Endothelial cell of umbilical vein (primary cell): ENCODE data around the gene TCIRG1.

Source experiments
- CTCF ChIP-seq, 2 donors: IDR thresholded peaks; 1 replicate in 1 of 2; 2 replicates in 1 of 2; pipeline ENCODE4 v1.5.1; 2011; ENCODE audit warnings: low read length in 2 of 2, mild to moderate bottlenecking in 2 of 2, moderate library complexity in 2 of 2, control low read depth in 1 of 2, inconsistent platforms in 1 of 2, low read depth in 1 of 2; ENCODE audit not compliant: insufficient read depth in 1 of 2; ENCODE audit errors: extremely low read depth in 1 of 2
- EZH2 ChIP-seq: IDR thresholded peaks from 2 replicates; pipeline ENCODE4 v1.6.1; 2012; ENCODE audit warnings: borderline replicate concordance, low read depth, mild to moderate bottlenecking, moderate library complexity, low read length, inconsistent platforms; ENCODE audit not compliant: severe bottlenecking
- FOS ChIP-seq: IDR thresholded peaks from 2 replicates; pipeline ENCODE4 v1.6.1; 2011; ENCODE audit warnings: mild to moderate bottlenecking, low read length, moderate library complexity, borderline replicate concordance; ENCODE audit not compliant: insufficient read depth
- GATA2 ChIP-seq: IDR thresholded peaks from 2 replicates; pipeline ENCODE4 v1.7.0; 2011; ENCODE audit warnings: low read depth, mild to moderate bottlenecking, moderate library complexity, mixed read lengths, low read length; ENCODE audit not compliant: insufficient read length, insufficient read depth
- JUN ChIP-seq: IDR thresholded peaks from 2 replicates; pipeline ENCODE4 v1.6.1; 2011; ENCODE audit warnings: borderline replicate concordance, low read depth; ENCODE audit not compliant: insufficient read length, insufficient read depth
- MAX ChIP-seq: IDR thresholded peaks from 2 replicates; pipeline ENCODE4 v1.6.1; 2011; ENCODE audit not compliant: insufficient read depth, insufficient read length
- MYC ChIP-seq: IDR thresholded peaks from one replicate; pipeline ENCODE4 v1.6.1; 2011; ENCODE audit warnings: mild to moderate bottlenecking, low read depth, low read length
- POLR2A ChIP-seq: IDR thresholded peaks from 2 replicates; pipeline ENCODE4 v1.6.1; 2012; ENCODE audit warnings: low read depth, mild to moderate bottlenecking, control low read depth, low read length
- POLR2AphosphoS5 ChIP-seq: IDR thresholded peaks from 2 replicates; pipeline ENCODE4 v1.6.1; 2012; ENCODE audit warnings: low read depth, mild to moderate bottlenecking, control low read depth, low read length, moderate library complexity; ENCODE audit not compliant: insufficient read depth

- TF ChIP-seq POLR2A (no peak), CTCF (IDR thresholded peaks at IDR 0.05; ENCODE audit: extremely low read depth in 1 of 2, insufficient read depth in 1 of 2, low read depth in 1 of 2, low read length in 2 of 2) (peak in 1 of 2 donors; percentile 44), MAX (no peak), MYC (no peak), POLR2AphosphoS5 (no peak), JUN (no peak), EZH2 (no peak), GATA2 (no peak), FOS (no peak)
Observed at GRCh38 chr11:68076371-68077042, 37.7 kb downstream of the TCIRG1 start.
